Adrenal gland (tissue), 5 donors: ENCODE measurements around the gene VMAC.

Experiments used
- CTCF ChIP-seq, 6 experiments: fragments of 450-650 bp in 4 of 6; fragments of 200-600 bp in 2 of 6; sonication (generic) in 1 of 6; IDR thresholded peaks; 1 replicate in 5 of 6; 2 replicates in 1 of 6; pipeline versions ENCODE4 v1.5.1 to v1.8.0; 2016 to 2021; ENCODE audit warnings: antibody characterized with exemption in 6 of 6, mild to moderate bottlenecking in 2 of 6, moderate library complexity in 1 of 6
- POLR2A ChIP-seq, 2 donors: fragments of 450-650 bp; IDR thresholded peaks; one replicate each; pipeline ENCODE4 v1.6.1; 2017; ENCODE audit warnings: antibody characterized with exemption in 2 of 2, mild to moderate bottlenecking in 2 of 2, moderate library complexity in 1 of 2
- donor health status: DM: no; HTN: no; CAD: no.

GRCh38 chr19:5951338-5951861 lies 46.7 kb downstream of the VMAC start:
- TF ChIP-seq CTCF (IDR thresholded peaks at IDR 0.05) (no peak), POLR2A (IDR thresholded peaks at IDR 0.05) (no peak)
